Activated CD4-positive, alpha-beta T cell treated with anti-CD3 and anti-CD28 coated beads, Interleukin-2, amount 10 ng/mL, durations not matched to agents 7 days and 5 days (primary cell): ENCODE data around the gene P3H2. TPM values are rescaled to one million over a fixed set of nuclear protein-coding genes. Genes with fewer than 3 reads are reported as not detected.

ENCODE experiments used
- CTCF ChIA-PET: fragments of 350-600 bp; sonication (Branson Sonifier 250); formaldehyde crosslinking; loops from one replicate; lab custom pipeline; 2021; ENCODE audit warnings: antibody characterized with exemption; lab: Charles Lee
- POLR2A ChIA-PET: fragments of 350-600 bp; sonication (Branson Sonifier 250); formaldehyde crosslinking; loops from one replicate; lab custom pipeline; 2021; ENCODE audit warnings: antibody characterized with exemption; lab: Charles Lee
- DNase-seq: peaks from one replicate; pipeline ENCODE4 v3.0.0-alpha.2; 2020
- H3K27ac Mint-ChIP-seq: one replicate; pipeline ENCODE4 v1.8.0; 2021; ENCODE audit warnings: mild to moderate bottlenecking, moderate library complexity, mixed read lengths
- H3K27me3 Mint-ChIP-seq: one replicate; pipeline ENCODE4 v1.8.0; 2021; ENCODE audit warnings: mixed read lengths
- H3K36me3 Mint-ChIP-seq: one replicate; pipeline ENCODE4 v1.8.0; 2021; ENCODE audit warnings: low read depth, mixed read lengths
- H3K4me1 Mint-ChIP-seq: one replicate; pipeline ENCODE4 v1.8.0; 2021; ENCODE audit warnings: mixed read lengths
- H3K4me3 Mint-ChIP-seq: one replicate; pipeline ENCODE4 v1.8.0; 2021; ENCODE audit warnings: mild to moderate bottlenecking, moderate library complexity, mixed read lengths
- H3K9me3 Mint-ChIP-seq: one replicate; pipeline ENCODE4 v1.8.0; 2021; ENCODE audit warnings: mixed read lengths
- total RNA-seq, 2 experiments: library from RNA; stranded (reverse); gene quantifications; one replicate each; pipeline ENCODE4 v1.2.3, GENCODE V29; 2021

The P3H2 gene
- total RNA-seq, 2 experiments from 2014 or later, result not detected

DNA sequence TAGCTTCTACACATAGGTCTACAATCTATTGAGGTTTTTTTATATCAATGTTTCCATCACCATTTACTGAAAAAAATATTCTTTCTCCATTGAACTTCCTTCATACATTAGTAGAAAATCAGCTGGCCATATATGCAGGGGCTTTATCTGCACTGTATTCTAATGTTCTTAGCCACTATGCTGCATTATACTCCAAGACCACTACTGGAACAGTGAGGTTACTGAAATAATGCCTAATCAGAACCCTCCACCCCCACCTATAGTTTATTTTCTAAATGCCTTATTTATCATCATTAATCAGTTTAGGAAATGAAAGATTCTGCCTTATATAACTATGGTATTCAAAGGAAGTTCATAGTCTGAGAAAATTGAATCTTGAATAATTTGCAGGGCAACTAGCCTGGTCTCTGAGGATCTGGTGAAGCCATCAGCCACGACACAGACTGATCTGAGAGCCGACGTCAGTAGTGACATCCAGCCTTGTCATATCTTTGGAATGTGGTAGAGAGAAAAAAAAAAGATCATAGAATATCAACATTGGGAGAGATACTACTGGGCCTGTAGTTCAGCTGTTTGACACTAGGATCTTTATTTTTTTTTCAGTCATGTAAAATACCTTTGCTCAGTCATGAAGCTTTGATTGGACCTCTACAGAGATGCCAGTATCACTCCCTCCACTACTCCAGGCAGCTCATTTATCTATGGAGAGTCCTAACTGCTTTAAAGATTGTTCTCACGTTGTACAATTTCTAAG is 66.6 kb downstream of the P3H2 start:
- no peak for DNase-seq
- H3K36me3 Mint-ChIP-seq, result no peaks in the 10 kb centered on the region
- no peak overlapping the region for H3K4me3 Mint-ChIP-seq
- no peaks in the 10 kb centered on the region for H3K9me3 Mint-ChIP-seq
- ChIA-PET CTCF (no interaction called here), POLR2A (no interaction called here)
- H3K4me1 Mint-ChIP-seq, result no peaks in the 10 kb centered on the region
- H3K27me3 Mint-ChIP-seq, result peaks cover 12% of the 10 kb centered on the region
- H3K27ac Mint-ChIP-seq, result no peak overlapping the region

DNA sequence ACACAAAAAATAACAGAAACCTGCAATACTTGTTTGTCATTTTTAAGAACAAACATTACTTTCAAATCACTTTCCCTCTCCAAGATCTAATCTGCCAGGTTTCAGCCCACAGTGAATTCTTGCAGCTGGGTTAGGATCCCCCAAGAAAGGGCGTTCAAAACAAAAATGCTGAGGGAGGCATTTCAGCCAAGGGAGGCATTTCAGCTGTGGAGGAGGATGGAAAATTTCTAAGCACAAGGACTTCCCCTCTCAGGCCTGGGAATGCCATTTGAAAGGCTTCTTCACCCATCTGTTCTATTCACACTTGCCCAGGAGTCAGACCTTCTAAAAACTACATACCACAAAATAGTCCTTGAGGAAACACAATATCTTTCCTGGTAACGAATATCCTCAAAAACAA is 69.1 kb downstream of the P3H2 start:
- Mint-ChIP-seq H3K4me3 (no peak overlapping the region), H3K36me3 (no peaks in the 10 kb centered on the region), H3K4me1 (no peaks in the 10 kb centered on the region), H3K27ac (no peak overlapping the region), H3K9me3 (no peaks in the 10 kb centered on the region), H3K27me3 (peaks cover 21% of the 10 kb centered on the region)
- POLR2A ChIA-PET, result no interaction called here
- DNase-seq, result no peak
- CTCF ChIA-PET, result no interaction called here

DNA sequence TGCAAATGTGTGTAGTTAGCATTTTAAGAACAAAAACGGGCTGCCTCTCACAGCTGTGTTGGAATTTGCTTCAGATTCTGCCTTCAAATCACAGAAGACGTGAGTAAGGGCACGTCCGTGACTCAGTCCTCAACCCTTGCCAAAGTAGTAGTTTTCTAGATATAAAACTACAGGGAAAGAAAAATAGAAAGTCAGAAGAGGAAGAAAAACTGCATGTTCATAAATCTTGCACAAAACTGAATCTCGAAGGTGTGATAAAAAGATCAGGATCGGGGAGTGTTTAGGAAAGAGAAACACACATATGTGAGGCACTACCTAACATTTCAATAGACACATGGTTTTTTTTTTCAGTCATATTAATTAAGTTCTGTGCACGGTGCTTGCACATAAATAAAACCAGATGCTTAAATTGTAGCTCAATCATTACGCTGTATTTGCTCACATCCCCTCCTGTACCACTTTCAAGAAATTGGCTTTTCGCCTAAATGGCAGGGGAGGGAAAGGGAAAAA is 71.7 kb downstream of the P3H2 start:
- no peaks in the 10 kb centered on the region for H3K36me3 Mint-ChIP-seq

DNA sequence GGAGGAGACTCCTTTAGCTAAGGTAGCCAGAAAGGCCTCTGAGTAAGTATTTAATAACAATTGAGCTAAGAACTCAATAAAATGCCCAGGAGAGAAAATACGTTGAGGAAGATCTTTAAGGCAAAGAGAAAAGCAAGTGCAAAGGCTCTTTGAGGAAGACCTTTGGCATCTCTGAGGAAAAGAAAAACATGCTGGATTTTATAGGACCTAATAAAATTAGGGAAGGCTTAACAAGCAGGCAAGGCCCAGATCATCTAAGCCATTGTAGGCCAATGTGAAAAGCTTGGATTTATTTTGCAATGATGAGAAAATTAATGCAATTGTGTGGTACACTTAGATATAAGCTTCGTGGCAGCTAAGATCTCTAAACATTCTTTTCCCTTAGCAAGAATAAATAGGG is 75.7 kb downstream of the P3H2 start:
- DNase-seq, result no peak

More for the DNA sequence above, 71.7 kb downstream of the P3H2 start:
- POLR2A ChIA-PET, result interaction anchor here (0.6 kb wide), 1 partner anchor 15 kb away, joined by 4 read pairs; no protein-coding TSS in a partner anchor
- no peaks in the 10 kb centered on the region for H3K9me3 Mint-ChIP-seq
- H3K27me3 Mint-ChIP-seq, result peaks cover 26% of the 10 kb centered on the region
- no peak overlapping the region for H3K4me3 Mint-ChIP-seq
- H3K4me1 Mint-ChIP-seq, result no peaks in the 10 kb centered on the region
- no peak overlapping the region for H3K27ac Mint-ChIP-seq
- no peak for DNase-seq
- CTCF ChIA-PET, result no interaction called here

DNA sequence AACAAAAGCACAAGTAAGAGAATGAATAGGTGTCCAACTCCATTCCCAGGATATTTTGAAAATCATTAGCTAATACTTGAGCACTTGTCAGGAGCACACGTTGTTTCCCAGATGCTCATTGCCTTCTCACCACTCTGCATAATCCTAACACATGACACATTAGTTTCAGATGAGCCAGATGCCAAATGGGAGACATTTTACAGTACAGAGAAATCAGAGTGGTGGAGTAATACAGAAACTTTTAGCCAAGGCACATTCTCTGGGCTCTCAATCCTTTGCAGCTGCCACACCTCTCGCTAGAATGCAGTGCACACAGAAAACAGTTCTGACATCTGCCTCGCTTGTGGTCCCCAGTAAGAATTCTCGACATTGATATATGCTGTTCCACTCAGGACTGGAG is 76.6 kb downstream of the P3H2 start:
- no peaks in the 10 kb centered on the region for H3K36me3 Mint-ChIP-seq
- H3K4me3 Mint-ChIP-seq, result no peak overlapping the region
- no peak for DNase-seq
- no peaks in the 10 kb centered on the region for H3K9me3 Mint-ChIP-seq
- POLR2A ChIA-PET, result no interaction called here
- peaks cover 22% of the 10 kb centered on the region for H3K27me3 Mint-ChIP-seq
- CTCF ChIA-PET, result no interaction called here
- no peaks in the 10 kb centered on the region for H3K4me1 Mint-ChIP-seq
- H3K27ac Mint-ChIP-seq, result no peak overlapping the region

More for the DNA sequence above, 75.7 kb downstream of the P3H2 start:
- Mint-ChIP-seq H3K36me3 (no peaks in the 10 kb centered on the region), H3K9me3 (no peaks in the 10 kb centered on the region), H3K27ac (no peak overlapping the region), H3K27me3 (peaks cover 26% of the 10 kb centered on the region), H3K4me3 (no peak overlapping the region), H3K4me1 (no peaks in the 10 kb centered on the region)
- POLR2A ChIA-PET, result no interaction called here
- CTCF ChIA-PET, result no interaction called here

DNA sequence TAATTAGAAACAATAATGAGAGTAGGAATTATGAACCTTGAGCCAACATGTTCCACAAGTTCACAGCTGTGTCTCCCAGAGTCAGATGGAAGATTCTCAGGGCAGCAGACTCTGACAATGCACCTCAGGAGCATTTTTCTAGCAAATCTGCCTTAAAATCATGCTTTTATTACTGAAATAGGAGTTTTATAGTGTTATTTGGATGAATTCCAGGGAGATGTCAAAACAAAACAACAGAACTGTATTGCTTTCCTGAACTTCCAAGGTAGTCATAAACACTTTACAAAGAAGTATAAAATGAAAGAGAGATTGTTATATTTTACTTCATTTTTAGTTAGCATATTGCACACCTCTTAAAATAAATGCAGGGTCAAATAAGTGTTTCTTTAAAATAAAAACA is 77.0 kb downstream of the P3H2 start:
- DNase-seq, result no peak
- POLR2A ChIA-PET, result no interaction called here
- Mint-ChIP-seq H3K4me1 (no peaks in the 10 kb centered on the region), H3K27me3 (peaks cover 18% of the 10 kb centered on the region), H3K4me3 (no peak overlapping the region), H3K9me3 (no peaks in the 10 kb centered on the region), H3K36me3 (no peaks in the 10 kb centered on the region), H3K27ac (no peak overlapping the region)
- CTCF ChIA-PET, result no interaction called here

DNA sequence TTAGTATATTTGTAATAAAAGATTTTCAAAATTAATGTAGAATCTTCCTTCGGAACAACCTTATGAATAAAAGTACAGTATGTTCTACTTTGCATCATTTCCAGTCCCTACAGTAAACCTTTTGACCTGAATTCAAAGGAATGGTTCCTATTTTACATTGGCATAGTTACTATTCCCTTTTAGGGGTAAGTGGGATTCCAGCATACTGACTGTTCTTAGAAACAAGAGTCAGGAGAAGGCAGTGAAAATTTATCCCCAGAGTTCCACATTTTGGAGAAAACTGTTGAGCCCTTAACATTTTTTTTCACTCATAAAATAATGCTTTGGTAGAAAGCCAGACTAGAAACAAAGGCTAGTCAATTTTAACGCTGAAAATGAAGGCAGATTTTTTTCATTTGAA is 78.1 kb downstream of the P3H2 start:
- no peak for DNase-seq
- Mint-ChIP-seq H3K4me3 (no peak overlapping the region), H3K27me3 (peaks cover 16% of the 10 kb centered on the region), H3K36me3 (no peaks in the 10 kb centered on the region), H3K4me1 (no peaks in the 10 kb centered on the region), H3K9me3 (no peaks in the 10 kb centered on the region), H3K27ac (no peak overlapping the region)
- CTCF ChIA-PET, result no interaction called here
- POLR2A ChIA-PET, result no interaction called here

DNA sequence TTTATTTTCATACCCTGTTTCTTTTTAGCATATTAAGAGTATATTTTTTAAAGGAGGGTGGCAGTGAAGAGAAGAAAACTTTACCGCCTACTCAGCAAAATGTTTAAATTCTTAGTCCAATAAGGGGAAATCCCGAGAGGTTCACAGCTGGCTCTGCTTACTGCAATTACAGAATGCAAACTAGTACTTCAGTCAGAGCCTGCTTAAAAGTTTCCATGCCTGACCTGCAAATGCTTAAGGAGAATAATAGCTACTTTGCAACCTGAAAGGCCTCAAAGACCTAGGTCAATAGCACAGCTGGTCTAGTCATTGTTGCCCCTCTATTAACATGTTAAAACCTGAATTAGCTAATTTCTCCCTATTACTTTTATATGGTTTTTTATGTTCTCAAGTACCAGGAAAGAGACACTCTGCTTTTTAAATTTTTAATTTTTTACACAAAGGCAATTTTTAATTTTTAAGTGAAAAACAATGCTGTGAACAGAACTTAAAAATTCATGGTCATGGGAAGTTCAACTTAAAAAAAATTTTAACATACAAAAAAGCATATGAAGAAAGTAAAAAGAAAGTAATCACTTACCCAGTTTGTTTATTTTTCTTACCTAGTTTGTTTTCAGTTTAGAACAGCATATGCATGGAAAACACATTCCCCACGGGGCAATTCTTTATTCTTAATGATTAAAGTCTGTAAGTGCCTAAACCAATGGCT is 79.2 kb downstream of the P3H2 start:
- POLR2A ChIA-PET, result no interaction called here
- no peak overlapping the region for H3K4me3 Mint-ChIP-seq

DNA sequence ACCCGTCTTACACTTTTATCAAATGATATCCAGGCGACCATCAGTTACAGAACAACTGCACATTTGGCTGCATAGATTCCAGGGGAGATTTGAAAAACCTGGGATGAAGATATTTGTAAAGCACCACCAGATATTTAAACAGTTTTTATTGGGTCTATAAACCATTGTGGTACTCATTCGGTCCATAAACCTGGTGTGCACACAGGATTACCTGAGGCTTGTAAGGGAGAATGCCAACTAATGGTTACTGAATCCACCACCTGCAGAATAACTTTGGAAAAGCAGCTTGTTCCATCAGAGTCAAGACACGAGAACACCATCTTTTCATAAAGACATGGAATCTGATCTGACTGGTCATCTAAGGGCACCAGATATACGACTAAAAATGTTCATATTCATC is 80.6 kb downstream of the P3H2 start:
- no peak overlapping the region for H3K4me3 Mint-ChIP-seq
- H3K36me3 Mint-ChIP-seq, result no peaks in the 10 kb centered on the region
- H3K4me1 Mint-ChIP-seq, result no peaks in the 10 kb centered on the region
- ChIA-PET POLR2A (no interaction called here), CTCF (interaction anchor here (1.2 kb wide), 1 partner anchor 93 kb away, joined by 3 read pairs; no protein-coding TSS in a partner anchor)
- no peak for DNase-seq
- H3K9me3 Mint-ChIP-seq, result no peaks in the 10 kb centered on the region
- peaks cover 10% of the 10 kb centered on the region for H3K27me3 Mint-ChIP-seq
- H3K27ac Mint-ChIP-seq, result no peak overlapping the region

More for the DNA sequence above, 79.2 kb downstream of the P3H2 start:
- no peak overlapping the region for H3K27ac Mint-ChIP-seq
- no peaks in the 10 kb centered on the region for H3K36me3 Mint-ChIP-seq
- CTCF ChIA-PET, result no interaction called here
- no peaks in the 10 kb centered on the region for H3K9me3 Mint-ChIP-seq
- no peaks in the 10 kb centered on the region for H3K4me1 Mint-ChIP-seq
- DNase-seq, result no peak
- peaks cover 12% of the 10 kb centered on the region for H3K27me3 Mint-ChIP-seq

DNA sequence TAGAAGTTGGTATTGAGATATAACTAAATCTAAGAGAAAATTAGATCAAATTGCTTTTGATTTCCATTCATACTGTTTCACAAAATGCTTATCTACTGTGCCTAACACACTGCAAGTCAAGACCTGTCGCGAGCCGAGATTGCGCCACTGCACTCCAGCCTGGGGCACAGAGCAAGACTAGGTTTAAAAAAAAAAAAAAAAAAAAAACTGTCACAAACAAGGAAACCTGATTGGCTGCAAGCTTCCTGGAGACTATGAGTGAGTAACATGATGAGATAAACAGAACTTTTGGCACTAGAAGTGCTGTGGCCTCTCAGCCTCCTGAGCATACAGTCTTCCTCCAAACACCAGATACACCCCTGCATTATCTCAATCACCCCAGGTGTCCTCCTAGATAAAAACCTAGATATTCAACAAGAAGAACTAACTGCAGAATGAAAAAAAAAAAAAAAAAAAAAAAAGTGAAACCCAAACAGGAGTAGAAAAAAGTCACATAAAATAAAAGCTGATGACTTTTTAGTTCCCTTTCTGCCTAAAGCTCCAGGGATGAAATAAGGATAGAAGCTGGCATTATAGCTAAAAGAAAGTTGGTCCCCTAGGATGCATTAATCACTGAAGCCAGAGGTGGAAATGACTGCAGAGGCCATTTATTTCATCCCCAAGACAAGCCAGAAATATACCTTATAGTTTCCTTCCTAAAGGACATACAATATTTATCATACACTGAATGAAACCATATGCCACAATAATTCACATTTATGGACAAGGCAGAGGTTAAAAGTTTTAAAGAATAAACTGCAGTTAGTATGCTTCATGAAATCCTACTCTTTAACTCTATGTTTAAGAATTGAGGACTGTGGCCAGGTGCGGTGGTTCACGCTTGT is 82.4 kb downstream of the P3H2 start:
- CTCF ChIA-PET, result interaction anchor here (0.6 kb wide), 3 partner anchors 767 to 1874 kb away, joined by 3 to 4 read pairs (median 3); no protein-coding TSS in a partner anchor
- Mint-ChIP-seq H3K4me1 (no peaks in the 10 kb centered on the region), H3K4me3 (no peak overlapping the region), H3K27me3 (peaks cover 10% of the 10 kb centered on the region), H3K36me3 (no peaks in the 10 kb centered on the region), H3K27ac (no peak overlapping the region), H3K9me3 (no peaks in the 10 kb centered on the region)
- no peak for DNase-seq
- POLR2A ChIA-PET, result no interaction called here

DNA sequence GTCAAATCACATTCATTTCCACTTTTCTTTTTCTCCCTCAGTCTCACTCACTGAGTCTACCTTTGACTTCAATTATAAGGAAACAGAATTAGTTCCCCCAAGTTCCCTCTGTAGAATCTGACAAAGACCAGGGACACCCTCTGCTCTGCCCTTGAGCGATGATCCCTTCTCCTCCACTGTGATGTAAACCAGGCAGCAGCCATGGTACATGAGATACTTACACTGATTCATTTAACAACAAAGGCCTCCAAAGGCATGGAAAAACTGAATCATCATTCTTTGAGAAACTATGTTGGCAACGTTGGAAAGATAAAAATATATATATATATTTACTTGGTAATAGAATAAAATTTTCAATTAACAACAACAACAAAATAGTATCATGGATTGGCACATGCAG is 84.1 kb downstream of the P3H2 start:
- Mint-ChIP-seq H3K4me1 (no peaks in the 10 kb centered on the region), H3K9me3 (no peaks in the 10 kb centered on the region), H3K27ac (no peak overlapping the region), H3K36me3 (no peaks in the 10 kb centered on the region), H3K4me3 (no peak overlapping the region), H3K27me3 (peaks cover 6% of the 10 kb centered on the region)
- no peak for DNase-seq
- CTCF ChIA-PET, result no interaction called here
- POLR2A ChIA-PET, result no interaction called here

DNA sequence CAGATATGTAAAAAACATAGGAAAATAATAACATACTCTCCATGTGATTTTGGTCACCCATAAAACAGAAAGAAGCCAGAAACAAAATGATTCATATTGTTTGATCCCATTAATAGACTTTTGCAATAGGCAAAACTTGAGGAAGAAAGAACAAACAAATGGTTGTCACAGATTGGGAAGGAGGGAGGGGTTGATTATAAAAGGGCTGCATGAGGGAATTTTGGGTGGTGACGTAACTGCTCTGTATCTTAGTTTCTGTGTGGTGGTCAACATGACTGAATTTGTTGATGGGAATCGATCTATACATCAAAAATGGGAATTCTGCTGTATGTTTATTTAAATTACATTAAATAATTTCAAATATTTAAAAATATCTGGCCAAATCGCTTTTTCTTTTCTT is 86.3 kb downstream of the P3H2 start:
- Mint-ChIP-seq H3K27me3 (peaks cover 6% of the 10 kb centered on the region), H3K4me3 (no peak overlapping the region), H3K9me3 (no peaks in the 10 kb centered on the region), H3K4me1 (no peaks in the 10 kb centered on the region), H3K27ac (no peak overlapping the region), H3K36me3 (no peaks in the 10 kb centered on the region)
- ChIA-PET CTCF (no interaction called here), POLR2A (no interaction called here)
- DNase-seq, result no peak
